Amygdala (tissue), 56 donors: ENCODE measurements around the gene HTN3.
"Not testable (repeated sequence)": the region's sequence is repeated elsewhere in the genome, so short reads cannot be mapped to it uniquely, and the experiment has no call there.

Experiments
- DNase-seq, 56 donors: peaks; one replicate each; lab custom pipeline; 2025; lab: John Stamatoyannopoulos, UW

The HTN3 gene

GRCh38 chr4:70028159-70028558, at the start of gene HTN3:
HTN3 (plus strand) TSS chr4:70028459; CDS start chr4:70030741, 2,282 bp downstream.
- not testable (repeated sequence) for DNase-seq

GRCh38 chr4:69984030-69984443, 44.2 kb upstream of the HTN3 start:
- peak in 2 of 56 donors; percentile 3 to 20 for DNase-seq

- no peak for DNase-seq
Measured at GRCh38 chr4:69986663-69987062, 41.6 kb upstream of the HTN3 start.

- no peak for DNase-seq
Measured at GRCh38 chr4:69991016-69991415, 37.2 kb upstream of the HTN3 start.

GRCh38 chr4:69994782-69995181, 33.5 kb upstream of the HTN3 start:
- DNase-seq: no peak

GRCh38 chr4:69995526-69996016, 32.7 kb upstream of the HTN3 start, which contains the start of gene STATH:
STATH (plus strand) TSS chr4:69995966; CDS start chr4:69998438, 2,472 bp downstream.
- no peak for DNase-seq

- no peak for DNase-seq
Measured at GRCh38 chr4:69999420-69999819, 28.8 kb upstream of the HTN3 start.

GRCh38 chr4:70000711-70001110, 27.5 kb upstream of the HTN3 start:
- DNase-seq: no peak

- DNase-seq: no peak
Measured at GRCh38 chr4:70002507-70002906, 25.8 kb upstream of the HTN3 start.

- no peak for DNase-seq
Measured at GRCh38 chr4:70008771-70009170, 19.5 kb upstream of the HTN3 start.

GRCh38 chr4:70019006-70019405, 9.3 kb upstream of the HTN3 start:
- not testable (repeated sequence) for DNase-seq

- DNase-seq: no peak
Measured at GRCh38 chr4:70023218-70023617, 5.0 kb upstream of the HTN3 start.

- DNase-seq: no peak
Measured at GRCh38 chr4:70027011-70027410, 1.2 kb upstream of the HTN3 start.

GRCh38 chr4:70037559-70037958, 9.3 kb downstream of the HTN3 start:
- not testable (repeated sequence) for DNase-seq

- DNase-seq: not testable (repeated sequence)
Measured at GRCh38 chr4:70039928-70040327, 11.7 kb downstream of the HTN3 start.

GRCh38 chr4:70041652-70042286, 13.5 kb downstream of the HTN3 start:
- no peak for DNase-seq

- not testable (repeated sequence) for DNase-seq
Measured at GRCh38 chr4:70050138-70050537, 21.9 kb downstream of the HTN3 start, which contains the start of gene HTN1. HTN1 (plus strand) TSS chr4:70050438; CDS start chr4:70053077, 2,639 bp downstream.

- DNase-seq: not testable (repeated sequence)
Measured at GRCh38 chr4:70056534-70056933, 28.3 kb downstream of the HTN3 start.

- DNase-seq: no peak
Measured at GRCh38 chr4:70057651-70058050, 29.4 kb downstream of the HTN3 start.

- no peak for DNase-seq
Measured at GRCh38 chr4:70059149-70059548, 30.9 kb downstream of the HTN3 start.

- DNase-seq: no peak
Measured at GRCh38 chr4:70062000-70062399, 33.7 kb downstream of the HTN3 start.

- DNase-seq: no peak
Measured at GRCh38 chr4:70080205-70080604, 51.9 kb downstream of the HTN3 start.
